GM12878 (cell line): ENCODE measurements around the gene NEFH. TPM values are rescaled to one million over a fixed set of nuclear protein-coding genes. Genes with fewer than 3 reads are reported as not detected.

ENCODE experiments used
- ATAC-seq: fragments of 200-7000 bp; cut with Tn5 transposase; 3 replicates; pipeline ENCODE4 v1.9.1; 2020; ENCODE audit warnings: mild to moderate bottlenecking, moderate library complexity
- BruUV-seq: library from RNA; stranded (reverse); fragments of 400-500 nt; replicated peaks from 2 replicates; lab custom pipeline; 2021; lab: Mats Ljungman, UMichigan
- CTCF ChIA-PET: fragments of 300-600 bp; sonication (Branson Sonifier 250); formaldehyde crosslinking; extraction: SDS; loops from one replicate; lab custom pipeline; 2021; ENCODE audit warnings: inconsistent platforms; lab: Yijun Ruan, JAX
- POLR2A ChIA-PET: fragments of 350-600 bp; formaldehyde crosslinking; extraction: SDS; loops from one replicate; lab custom pipeline; 2021; ENCODE audit warnings: inconsistent platforms; lab: Charles Lee
- RAD21 ChIA-PET: fragments of 300-600 bp; sonication (Branson Sonifier 250); formaldehyde crosslinking; loops from one replicate; lab custom pipeline; 2023; ENCODE audit warnings: antibody characterized with exemption; ENCODE audit not compliant: unreplicated experiment; lab: Charles Lee
- SMC1A ChIA-PET: fragments of 300-600 bp; sonication (Branson Sonifier 250); formaldehyde crosslinking; loops from one replicate; lab custom pipeline; 2023; ENCODE audit not compliant: unreplicated experiment, uncharacterized antibody; lab: Charles Lee
- DNase-seq: peaks from one replicate; pipeline ENCODE4 v3.0.0-alpha.2; 2011; ENCODE audit warnings: low read depth, low spot score
- FAIRE-seq: peaks from 3 replicates; lab custom pipeline; 2011; peaks lifted over from hg19 to GRCh38; lab: Jason Lieb, UNC
- H2AFZ ChIP-seq: 2 replicates; pipeline ENCODE4 v1.6.0; 2011; ENCODE audit warnings: low read depth, low read length, control low read depth; ENCODE audit not compliant: control insufficient read depth
- H3K27ac ChIP-seq: 2 replicates; pipeline ENCODE4 v1.5.1; 2011; ENCODE audit warnings: control low read depth; ENCODE audit not compliant: control insufficient read depth, insufficient read depth
- H3K27me3 ChIP-seq, 2 experiments: replicated peaks in 1 of 2; 2 replicates each; pipeline versions ENCODE4 v1.6.0 to v1.6.1; 2011; ENCODE audit warnings: low read length in 1 of 2; ENCODE audit not compliant: control insufficient read depth in 2 of 2, insufficient read depth in 2 of 2
- H3K36me3 ChIP-seq, 2 experiments: 2 replicates each; pipeline ENCODE4 v1.5.1; 2011; ENCODE audit warnings: low read length in 1 of 2; ENCODE audit not compliant: control insufficient read depth in 2 of 2, insufficient read depth in 2 of 2
- H3K4me1 ChIP-seq: 2 replicates; pipeline ENCODE4 v1.6.1; 2011; ENCODE audit warnings: mild to moderate bottlenecking, low read length, moderate library complexity, mixed read lengths; ENCODE audit not compliant: control insufficient read depth, insufficient read depth
- H3K4me2 ChIP-seq: 2 replicates; pipeline ENCODE4 v1.6.0; 2011; ENCODE audit warnings: control low read depth; ENCODE audit not compliant: control insufficient read depth, insufficient read depth
- H3K4me3 ChIP-seq: fragments of 200-600 bp; sonication (generic); 2 replicates; pipeline ENCODE4 v1.5.1; 2016
- H3K79me2 ChIP-seq: 2 replicates; pipeline ENCODE4 v1.6.0; 2011; ENCODE audit warnings: low read length; ENCODE audit not compliant: control insufficient read depth, insufficient read depth
- H3K9ac ChIP-seq: 2 replicates; pipeline ENCODE4 v1.8.0; 2011; ENCODE audit warnings: low read length, control low read depth, mixed read lengths; ENCODE audit not compliant: control insufficient read depth, insufficient read depth
- H3K9me3 ChIP-seq: replicated peaks from 3 replicates; pipeline ENCODE4 v1.5.1; 2011; ENCODE audit warnings: mild to moderate bottlenecking, low read length; ENCODE audit not compliant: control insufficient read depth, insufficient read depth
- H4K20me1 ChIP-seq: 2 replicates; pipeline ENCODE4 v1.6.0; 2011; ENCODE audit not compliant: control insufficient read depth, insufficient read depth
- CEBPB ChIP-seq, 2 experiments: fragments of 150-350 bp in 1 of 2; IDR thresholded peaks; 2 replicates each; pipeline ENCODE4 v1.6.1; 2012 to 2014; ENCODE audit warnings: low read depth in 2 of 2, low read length in 2 of 2, borderline replicate concordance in 1 of 2, inconsistent platforms in 1 of 2
- DPF2 ChIP-seq: fragments of 450-650 bp; IDR thresholded peaks from 2 replicates; pipeline ENCODE4 v1.6.1; 2017; ENCODE audit warnings: mild to moderate bottlenecking
- EED ChIP-seq: sonication (generic); IDR thresholded peaks from 2 replicates; pipeline ENCODE4 v1.6.1; 2016; ENCODE audit warnings: antibody characterized with exemption, low read depth
- MEF2B ChIP-seq: fragments of 450-650 bp; IDR thresholded peaks from 2 replicates; pipeline ENCODE4 v1.6.1; 2018; ENCODE audit warnings: mild to moderate bottlenecking, moderate library complexity; ENCODE audit not compliant: partially characterized antibody, poor library complexity, severe bottlenecking
- MTA2 ChIP-seq: fragments of 450-650 bp; IDR thresholded peaks from 2 replicates; pipeline ENCODE4 v1.6.1; 2016; ENCODE audit warnings: low read depth, mild to moderate bottlenecking, moderate library complexity
- POLR2AphosphoS5 ChIP-seq: IDR thresholded peaks from 2 replicates; pipeline ENCODE4 v1.6.1; 2011; ENCODE audit warnings: mild to moderate bottlenecking, low read length, inconsistent platforms
- REST ChIP-seq: IDR thresholded peaks from 2 replicates; pipeline ENCODE4 v1.6.1; 2012; ENCODE audit warnings: mild to moderate bottlenecking, low read depth, low read length
- SMC3 ChIP-seq: IDR thresholded peaks from 2 replicates; pipeline ENCODE4 v1.6.1; 2011; ENCODE audit warnings: low read length, improper control_type of control experiment, borderline replicate concordance
- SUPT20H ChIP-seq: IDR thresholded peaks from 2 replicates; pipeline ENCODE4 v1.6.1; 2011; ENCODE audit warnings: low read depth, mild to moderate bottlenecking, low read length, moderate library complexity, borderline replicate concordance; ENCODE audit not compliant: control insufficient read depth
- YBX1 ChIP-seq: fragments of 450-650 bp; IDR thresholded peaks from 2 replicates; pipeline ENCODE4 v1.6.1; 2016; ENCODE audit warnings: antibody characterized with exemption
- WGBS: methylation state at CpG from one replicate; pipeline ENCODE4 v1.1.6; 2016; ENCODE audit warnings: low lambda C conversion rate; ENCODE audit not compliant: insufficient replicate concordance, insufficient coverage; ENCODE audit errors: missing lambda C conversion rate; 5-methylcytosine and 5-hydroxymethylcytosine counted together
- in situ Hi-C: fragments of 300-500 bp; cut with MboI; formaldehyde crosslinking; loops from 9 replicates; pipeline ENCODE4 v1.14.3; 2018; ENCODE audit warnings: mixed read lengths
- intact Hi-C: fragments of 100-400 bp; cut with micrococcal nuclease; formaldehyde crosslinking; loops from one replicate; pipeline ENCODE4 v1.14.2; 2022; ENCODE audit not compliant: unreplicated experiment
- polyA plus RNA-seq, 11 experiments: library from polyadenylated mRNA; depleted of rRNA in 4 of 11; unstranded in 6 of 11; stranded (reverse) in 5 of 11; fragments of >200 nt; fragmentation: Nextera tagmentation in 4 of 11; fragmentation: Illumina TruSeq in 1 of 11; extraction: Ambion mirVana in 4 of 11; extraction: Trizol in 1 of 11; gene quantifications; 1 replicate in 1 of 11; 2 replicates in 10 of 11; pipeline versions ENCODE4 v1.2.1 to v1.2.3, GENCODE V29; 2011 to 2016; ENCODE audit warnings: inconsistent platforms in 2 of 11, missing spikeins in 2 of 11, low read depth in 1 of 11
- total RNA-seq, 4 experiments: library from RNA; depleted of rRNA in 3 of 4; stranded (reverse); fragments of >200 nt in 3 of 4; fragmentation: Illumina TruSeq in 1 of 4; extraction: Trizol in 1 of 4; gene quantifications; 2 replicates each; pipeline versions ENCODE4 v1.2.1 to v1.2.3, GENCODE V29; 2013 to 2021
- TF ChIP-seq, protein P1 (sequence below): fragments of 450-650 bp; formaldehyde crosslinking; IDR thresholded peaks from 2 replicates; pipeline ENCODE4 v1.5.0; 2022; ENCODE audit warnings: mild to moderate bottlenecking, missing genetic modification characterization
- TF ChIP-seq, protein P2 (sequence below): fragments of 450-650 bp; IDR thresholded peaks from 2 replicates; pipeline ENCODE4 v1.6.1; 2016; ENCODE audit warnings: mild to moderate bottlenecking
- TF ChIP-seq, protein P3 (sequence below): IDR thresholded peaks from 2 replicates; pipeline ENCODE4 v1.6.1; 2011; ENCODE audit warnings: borderline replicate concordance, low read depth, mild to moderate bottlenecking, moderate library complexity, low read length; ENCODE audit not compliant: insufficient read depth, poor library complexity, severe bottlenecking

The NEFH gene
- total and polyA plus RNA-seq, 10 of the 15 experiments (the other 5 are each of a cell fraction or from before 2014, with no cell fraction given): 0.02 to 0.25 (median 0.09) TPM

GRCh38 chr22:29481265-29482000 lies 1.4 kb downstream of the NEFH start:
- Histone ChIP-seq H3K9me3 (no peaks in the 10 kb centered on the region; the same call in 2 of the 3 replicates), H3K27me3 (peaks cover 0 to 3% of the 10 kb centered on the region in 2 experiments; a peak in 2 of 4 replicates), H2AFZ (no peak overlapping the region), H3K4me1 (no peaks in the 10 kb centered on the region), H3K4me2 (no peak overlapping the region; the same call in 1 of the 2 replicates), H3K79me2 (no peaks in the 10 kb centered on the region), H4K20me1 (no peaks in the 10 kb centered on the region), H3K4me3 (no peak overlapping the region), H3K27ac (no peak overlapping the region), H3K36me3 (no peaks in the 10 kb centered on the region), H3K9ac (no peak overlapping the region)
- RAD21 ChIA-PET: no interaction called here
- no peak for ATAC-seq
- BruUV-seq: no TSS peak
- intact Hi-C loops (no loop called here), in situ Hi-C loops (no loop called here)
- CTCF ChIA-PET: interaction anchor here (1.3 kb wide), 1 partner anchor 144 kb away, joined by 3 read pairs; no protein-coding TSS in a partner anchor
- WGBS: 28% methylated on average over 15 of the region's 15 CpGs
- SMC1A ChIA-PET: no interaction called here
- POLR2A ChIA-PET: no interaction called here
- no peak for FAIRE-seq
- no peak for DNase-seq
- TF ChIP-seq, protein P1, sequence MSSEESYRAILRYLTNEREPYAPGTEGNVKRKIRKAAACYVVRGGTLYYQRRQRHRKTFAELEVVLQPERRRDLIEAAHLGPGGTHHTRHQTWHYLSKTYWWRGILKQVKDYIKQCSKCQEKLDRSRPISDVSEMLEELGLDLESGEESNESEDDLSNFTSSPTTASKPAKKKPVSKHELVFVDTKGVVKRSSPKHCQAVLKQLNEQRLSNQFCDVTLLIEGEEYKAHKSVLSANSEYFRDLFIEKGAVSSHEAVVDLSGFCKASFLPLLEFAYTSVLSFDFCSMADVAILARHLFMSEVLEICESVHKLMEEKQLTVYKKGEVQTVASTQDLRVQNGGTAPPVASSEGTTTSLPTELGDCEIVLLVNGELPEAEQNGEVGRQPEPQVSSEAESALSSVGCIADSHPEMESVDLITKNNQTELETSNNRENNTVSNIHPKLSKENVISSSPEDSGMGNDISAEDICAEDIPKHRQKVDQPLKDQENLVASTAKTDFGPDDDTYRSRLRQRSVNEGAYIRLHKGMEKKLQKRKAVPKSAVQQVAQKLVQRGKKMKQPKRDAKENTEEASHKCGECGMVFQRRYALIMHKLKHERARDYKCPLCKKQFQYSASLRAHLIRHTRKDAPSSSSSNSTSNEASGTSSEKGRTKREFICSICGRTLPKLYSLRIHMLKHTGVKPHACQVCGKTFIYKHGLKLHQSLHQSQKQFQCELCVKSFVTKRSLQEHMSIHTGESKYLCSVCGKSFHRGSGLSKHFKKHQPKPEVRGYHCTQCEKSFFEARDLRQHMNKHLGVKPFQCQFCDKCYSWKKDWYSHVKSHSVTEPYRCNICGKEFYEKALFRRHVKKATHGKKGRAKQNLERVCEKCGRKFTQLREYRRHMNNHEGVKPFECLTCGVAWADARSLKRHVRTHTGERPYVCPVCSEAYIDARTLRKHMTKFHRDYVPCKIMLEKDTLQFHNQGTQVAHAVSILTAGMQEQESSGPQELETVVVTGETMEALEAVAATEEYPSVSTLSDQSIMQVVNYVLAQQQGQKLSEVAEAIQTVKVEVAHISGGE: no peak
- TF ChIP-seq, protein P2, sequence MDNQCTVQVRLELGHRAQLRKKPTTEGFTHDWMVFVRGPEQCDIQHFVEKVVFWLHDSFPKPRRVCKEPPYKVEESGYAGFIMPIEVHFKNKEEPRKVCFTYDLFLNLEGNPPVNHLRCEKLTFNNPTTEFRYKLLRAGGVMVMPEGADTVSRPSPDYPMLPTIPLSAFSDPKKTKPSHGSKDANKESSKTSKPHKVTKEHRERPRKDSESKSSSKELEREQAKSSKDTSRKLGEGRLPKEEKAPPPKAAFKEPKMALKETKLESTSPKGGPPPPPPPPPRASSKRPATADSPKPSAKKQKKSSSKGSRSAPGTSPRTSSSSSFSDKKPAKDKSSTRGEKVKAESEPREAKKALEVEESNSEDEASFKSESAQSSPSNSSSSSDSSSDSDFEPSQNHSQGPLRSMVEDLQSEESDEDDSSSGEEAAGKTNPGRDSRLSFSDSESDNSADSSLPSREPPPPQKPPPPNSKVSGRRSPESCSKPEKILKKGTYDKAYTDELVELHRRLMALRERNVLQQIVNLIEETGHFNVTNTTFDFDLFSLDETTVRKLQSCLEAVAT: no peak
- no peak for TF ChIP-seq DPF2
- no peak for TF ChIP-seq MTA2
- TF ChIP-seq SMC3: no peak
- no peak for TF ChIP-seq YBX1
- no peak for TF ChIP-seq MEF2B
- no peak for TF ChIP-seq SUPT20H
- TF ChIP-seq, protein P3, sequence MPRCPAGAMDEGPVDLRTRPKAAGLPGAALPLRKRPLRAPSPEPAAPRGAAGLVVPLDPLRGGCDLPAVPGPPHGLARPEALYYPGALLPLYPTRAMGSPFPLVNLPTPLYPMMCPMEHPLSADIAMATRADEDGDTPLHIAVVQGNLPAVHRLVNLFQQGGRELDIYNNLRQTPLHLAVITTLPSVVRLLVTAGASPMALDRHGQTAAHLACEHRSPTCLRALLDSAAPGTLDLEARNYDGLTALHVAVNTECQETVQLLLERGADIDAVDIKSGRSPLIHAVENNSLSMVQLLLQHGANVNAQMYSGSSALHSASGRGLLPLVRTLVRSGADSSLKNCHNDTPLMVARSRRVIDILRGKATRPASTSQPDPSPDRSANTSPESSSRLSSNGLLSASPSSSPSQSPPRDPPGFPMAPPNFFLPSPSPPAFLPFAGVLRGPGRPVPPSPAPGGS: no peak
- TF ChIP-seq REST: no peak
- TF ChIP-seq POLR2AphosphoS5: no peak
- no peak for TF ChIP-seq CEBPB (IDR thresholded peaks at IDR 0.05; ENCODE audit: borderline replicate concordance in 1 of 2, low read depth in 2 of 2, low read length in 2 of 2)
- TF ChIP-seq EED: no peak
